HEK293 (cell line): ENCODE results near the gene SLC39A12.

Experiments used
- CTCF ChIP-seq: fragments of 450-650 bp; formaldehyde crosslinking; IDR thresholded peaks from 2 replicates; pipeline ENCODE4 v1.5.1; 2016; ENCODE audit warnings: missing biosample characterization, missing genetic modification characterization
- ZNF138 ChIP-seq: fragments of 450-650 bp; formaldehyde crosslinking; IDR thresholded peaks from 2 replicates; pipeline ENCODE4 v1.5.1; 2016; ENCODE audit warnings: missing biosample characterization, missing genetic modification characterization, borderline replicate concordance
- ZNF202 ChIP-seq: fragments of 450-650 bp; formaldehyde crosslinking; IDR thresholded peaks from 2 replicates; pipeline ENCODE4 v1.5.1; 2016; ENCODE audit warnings: missing biosample characterization, missing genetic modification characterization, borderline replicate concordance
- ZNF558 ChIP-seq: fragments of 450-650 bp; formaldehyde crosslinking; IDR thresholded peaks from 2 replicates; pipeline ENCODE4 v1.5.1; 2016; ENCODE audit warnings: missing biosample characterization, missing genetic modification characterization
- ZNF843 ChIP-seq: fragments of 450-650 bp; formaldehyde crosslinking; IDR thresholded peaks from 2 replicates; pipeline ENCODE4 v1.5.1; 2016; ENCODE audit warnings: missing biosample characterization, missing genetic modification characterization

GRCh38 chr10:17910125-17910789 lies 41.5 kb upstream of the SLC39A12 start:
- TF ChIP-seq CTCF (tag by site-specific recombination) (no peak), ZNF138 (tag by site-specific recombination) (no peak), ZNF202 (tag by site-specific recombination) (no peak), ZNF843 (tag by site-specific recombination) (no peak), ZNF558 (no peak)
